Frontal cortex (tissue), 4 donors: ENCODE measurements around the gene NPHS2. TPM values are rescaled to one million over a fixed set of nuclear protein-coding genes. Genes with fewer than 3 reads are reported as not detected.

Experiments
- DNase-seq, 2 donors: peaks; one replicate each; pipeline ENCODE4 v3.0.0; 2012; ENCODE audit warnings: low spot score in 2 of 2
- FAIRE-seq: peaks from 2 replicates; lab custom pipeline; 2012; peaks lifted over from hg19 to GRCh38; lab: Jason Lieb, UNC
- total RNA-seq: library from RNA; depleted of rRNA; stranded (reverse); fragments of >200 nt; gene quantifications from one replicate; pipeline ENCODE4 v1.2.3, GENCODE V29; 2014
- donor health status: control.
- donor health status: control.
- donor health status: control.

The NPHS2 gene
- total RNA-seq = not detected

- DNase-seq = no peak
- FAIRE-seq = no peak
These were observed at the start of gene NPHS2 for GRCh38 chr1:179575497-179576314. NPHS2 (minus strand) TSS chr1:179575948; CDS start chr1:179575864, 84 bp downstream.

GRCh38 chr1:179612361-179612760 is 36.6 kb upstream of the NPHS2 start:
- no peak for FAIRE-seq

GRCh38 chr1:179601093-179601492 is 25.3 kb upstream of the NPHS2 start:
- DNase-seq (no peak), FAIRE-seq (peak; percentile 60)

More at GRCh38 chr1:179612361-179612760, 36.6 kb upstream of the NPHS2 start:
- no peak for DNase-seq

- FAIRE-seq (no peak), DNase-seq (no peak)
These were observed 24.0 kb upstream of the NPHS2 start for GRCh38 chr1:179599623-179600249.

GRCh38 chr1:179598631-179599030 is 22.9 kb upstream of the NPHS2 start:
- DNase-seq (no peak), FAIRE-seq (no peak)

- DNase-seq = peak; percentile 34 to 37
- no peak for FAIRE-seq
These were observed 16.1 kb upstream of the NPHS2 start, which contains the start of gene TDRD5 for GRCh38 chr1:179591592-179592580. TDRD5 (plus strand) TSS chr1:179591832; CDS start chr1:179592616, 784 bp downstream.

GRCh38 chr1:179591253-179591591 is 15.5 kb upstream of the NPHS2 start:
- no peak for FAIRE-seq
- DNase-seq = peak in 1 of 2 donors; percentile 10

- no peak for DNase-seq
- no peak for FAIRE-seq
These were observed 14.9 kb upstream of the NPHS2 start for GRCh38 chr1:179590671-179591070.

- FAIRE-seq (no peak), DNase-seq (no peak)
These were observed 13.8 kb upstream of the NPHS2 start for GRCh38 chr1:179589509-179589908.

- no peak for DNase-seq
- no peak for FAIRE-seq
These were observed 12.8 kb upstream of the NPHS2 start for GRCh38 chr1:179588425-179589024.

GRCh38 chr1:179587336-179587735 is 11.6 kb upstream of the NPHS2 start:
- DNase-seq (no peak), FAIRE-seq (no peak)

GRCh38 chr1:179586107-179586823 is 10.5 kb upstream of the NPHS2 start:
- FAIRE-seq = no peak
- DNase-seq = peak; percentile 44 to 53

- FAIRE-seq (no peak), DNase-seq (no peak)
These were observed 8.1 kb upstream of the NPHS2 start for GRCh38 chr1:179583771-179584320.

GRCh38 chr1:179576509-179576908 is 761 bp upstream of the NPHS2 start:
- DNase-seq (no peak), FAIRE-seq (no peak)

GRCh38 chr1:179558078-179558477 is 17.7 kb downstream of the NPHS2 start:
- DNase-seq (no peak), FAIRE-seq (no peak)

GRCh38 chr1:179554427-179554826 is 21.3 kb downstream of the NPHS2 start:
- DNase-seq = no peak
- FAIRE-seq = no peak

GRCh38 chr1:179550746-179551682 is 24.7 kb downstream of the NPHS2 start:
- FAIRE-seq (no peak), DNase-seq (no peak)

- DNase-seq = no peak
- FAIRE-seq = no peak
These were observed 26.4 kb downstream of the NPHS2 start for GRCh38 chr1:179549368-179549700.
